Inferior parietal cortex (tissue), 1 donor: ENCODE results near the gene MYH10.

Experiments used
- DNase-seq: peaks from one replicate; pipeline ENCODE4 v3.0.0-alpha.2; 2016; ENCODE audit errors: extremely low spot score

MYH10 gene

DNA sequence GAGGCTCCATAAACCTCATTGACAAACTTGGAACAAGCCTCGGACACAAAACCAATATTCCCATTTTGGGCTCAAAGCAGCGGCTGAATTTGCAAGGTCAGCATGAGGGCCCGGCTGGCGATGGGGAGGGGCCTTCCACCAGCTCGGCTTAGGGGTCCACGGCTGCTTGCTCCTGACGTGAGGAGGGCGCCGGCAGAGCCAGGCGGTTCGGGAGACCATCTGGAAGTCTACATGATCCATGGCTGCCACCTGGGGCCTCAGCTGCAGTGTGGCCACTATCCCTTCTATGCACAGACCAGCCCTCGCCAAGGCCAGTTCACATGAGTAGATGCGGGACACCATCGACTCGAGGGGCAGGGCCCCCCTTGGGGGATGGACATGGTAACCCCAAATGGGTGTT lies 155.7 kb downstream of the MYH10 start:
- no peak for DNase-seq

DNA sequence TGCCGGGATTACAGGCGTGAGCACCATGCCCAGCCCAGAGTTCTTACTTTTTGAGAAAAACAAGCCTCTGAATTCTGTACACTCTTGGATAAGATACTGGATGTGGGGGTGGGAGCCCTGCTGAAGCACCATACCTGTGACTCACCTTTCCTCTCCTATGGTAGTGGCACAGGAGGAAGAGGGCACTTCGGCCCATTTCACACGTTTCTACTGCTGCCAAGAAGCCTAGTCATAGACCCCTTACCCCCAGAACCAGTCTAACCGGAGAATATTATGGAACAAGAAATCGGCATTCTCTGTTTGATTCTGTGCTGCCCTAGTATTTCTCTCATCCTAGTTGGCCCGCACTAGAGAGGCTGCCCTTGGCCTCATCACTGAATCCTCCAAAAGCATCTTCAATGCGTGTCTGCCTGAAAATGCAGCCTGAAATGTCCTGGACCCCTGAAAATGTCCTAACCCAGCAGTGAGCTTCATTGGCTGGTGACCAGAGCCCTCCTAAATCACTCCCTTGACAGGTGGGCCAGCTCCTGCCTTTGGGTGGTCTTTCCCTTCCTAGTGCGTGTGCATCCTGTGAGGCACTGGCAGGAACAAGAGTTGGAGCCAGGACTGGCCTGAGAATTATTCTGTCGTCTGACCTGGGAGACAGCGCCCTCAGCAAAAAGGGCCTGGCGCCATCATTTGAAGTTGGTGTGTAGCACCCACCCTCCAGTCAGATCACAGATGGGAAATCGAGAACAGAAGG lies 156.9 kb downstream of the MYH10 start:
- no peak for DNase-seq

DNA sequence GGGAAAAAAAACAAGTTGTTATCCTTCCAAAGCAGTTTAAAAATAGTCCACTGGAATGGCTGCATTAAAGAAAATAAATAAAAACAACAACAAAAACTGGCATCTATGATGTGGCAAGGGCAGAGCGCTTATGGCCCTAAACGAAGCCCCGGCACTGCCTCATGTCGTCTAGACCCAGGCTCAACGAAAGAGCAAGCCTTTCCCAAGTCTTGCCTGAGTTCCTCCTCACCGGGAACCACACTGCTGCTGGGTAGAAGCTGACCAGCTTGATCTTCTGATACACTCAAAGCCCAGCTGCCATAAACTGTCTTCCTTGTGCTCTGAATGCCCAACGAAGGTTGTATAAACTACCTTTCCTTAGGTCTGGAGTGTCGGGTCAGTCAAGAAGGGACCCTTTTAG lies 157.9 kb downstream of the MYH10 start:
- no peak for DNase-seq

DNA sequence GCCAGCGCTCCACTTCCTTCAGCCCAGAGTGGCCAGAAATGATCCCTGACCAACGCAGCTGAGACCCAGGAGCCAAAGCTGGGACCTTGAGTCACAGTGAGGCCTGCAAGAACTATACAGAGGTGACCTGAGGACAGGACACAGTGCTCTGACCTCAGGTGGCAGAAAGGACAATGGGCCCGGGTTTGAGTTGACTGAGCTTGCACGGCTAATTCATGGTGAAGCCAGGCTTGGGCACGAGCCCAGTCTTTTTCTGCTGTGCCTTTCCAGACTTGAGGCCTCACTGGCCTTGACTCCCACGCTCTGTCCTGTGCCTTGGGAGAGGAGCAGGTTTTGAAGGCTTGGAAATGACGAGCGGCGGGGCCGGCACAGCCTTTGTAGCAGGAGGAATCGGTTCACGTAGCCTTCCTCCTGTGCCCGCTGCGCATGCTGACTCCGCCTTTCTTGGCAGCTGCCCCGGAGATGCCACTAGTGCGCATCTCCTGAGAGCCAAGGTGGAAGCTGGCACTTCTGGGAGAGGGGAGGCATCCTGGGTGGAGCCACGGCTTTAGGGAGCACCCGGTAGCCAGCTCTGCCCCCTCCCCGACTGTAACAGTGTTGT lies 160.0 kb downstream of the MYH10 start:
- peak; percentile 55 for DNase-seq

DNA sequence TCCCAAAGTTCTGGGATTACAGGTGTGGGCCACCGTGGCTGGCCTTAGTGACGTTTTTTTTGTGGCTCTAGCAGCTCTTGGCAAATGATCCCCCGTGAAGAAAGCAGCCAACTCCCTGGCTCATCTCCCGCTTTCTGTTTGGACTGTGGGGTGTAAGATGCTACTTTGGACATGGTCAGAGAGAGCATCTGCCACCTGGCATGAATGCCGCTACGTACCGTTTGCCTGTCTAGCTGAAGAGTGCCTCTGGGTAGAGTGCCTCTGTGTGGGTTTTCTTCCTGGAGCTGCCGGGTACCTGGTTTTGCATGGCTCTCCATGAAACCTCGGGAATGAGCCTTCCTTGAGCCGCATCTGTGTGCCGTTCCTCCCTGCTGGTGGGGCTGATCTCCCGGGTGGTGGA lies 160.6 kb downstream of the MYH10 start:
- DNase-seq = no peak

DNA sequence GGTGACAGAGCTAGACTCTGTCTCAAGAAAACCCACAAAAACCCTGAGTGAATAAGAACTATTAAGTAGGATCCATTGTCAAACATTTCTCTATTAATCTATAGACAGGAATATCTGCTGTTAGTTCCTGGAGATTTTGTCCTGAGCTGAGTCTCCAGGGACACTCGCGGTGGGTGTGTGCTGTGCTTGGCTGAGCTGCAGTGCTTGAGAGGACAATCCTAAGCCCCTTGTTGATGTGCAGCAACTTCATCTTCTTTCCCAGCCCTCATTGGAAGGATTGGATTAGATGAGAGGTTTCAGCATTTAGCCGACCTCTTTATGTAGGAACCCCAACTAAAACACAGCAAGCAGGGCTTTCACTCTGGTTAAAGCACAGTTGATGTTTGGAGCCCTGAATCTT lies 161.5 kb downstream of the MYH10 start:
- no peak for DNase-seq

DNA sequence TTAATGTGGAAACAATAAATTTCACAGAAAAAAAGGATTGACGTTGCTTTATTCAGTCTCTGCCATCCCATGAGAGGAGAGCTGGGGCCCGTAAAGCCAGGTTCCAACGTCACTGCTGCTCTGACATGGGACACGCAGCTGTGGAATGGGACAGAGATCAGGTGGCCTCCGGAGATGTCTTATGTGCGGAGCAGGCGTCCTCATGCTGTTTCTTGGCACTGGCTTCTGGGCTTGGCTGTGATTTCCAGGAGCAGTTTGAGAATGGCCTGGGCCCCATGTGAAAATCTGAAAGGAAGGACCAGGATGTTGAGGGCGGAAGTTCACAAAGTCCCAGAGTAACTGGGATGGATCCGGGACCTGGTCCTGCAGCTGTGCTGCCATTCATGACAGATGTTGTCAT lies 162.4 kb downstream of the MYH10 start:
- DNase-seq = no peak

DNA sequence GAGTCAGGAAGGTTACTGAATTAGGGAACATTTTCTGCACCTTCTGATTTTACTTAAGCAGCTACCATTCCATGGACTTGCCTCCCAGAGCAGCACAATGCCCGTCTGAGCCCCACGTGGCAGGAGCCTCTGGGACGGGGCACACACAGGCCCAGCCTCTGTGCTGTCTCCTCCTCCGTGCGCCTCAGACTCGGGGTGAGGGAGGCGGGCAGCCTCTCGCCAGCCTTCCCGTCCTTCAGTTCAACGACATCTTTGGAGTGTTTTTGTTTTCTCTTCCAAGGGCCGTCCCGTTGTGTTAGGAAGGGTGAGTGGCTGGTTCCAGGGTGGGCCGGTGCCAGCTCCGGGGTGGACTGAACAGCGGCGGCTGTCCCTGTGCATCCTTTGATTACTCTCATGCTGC lies 163.0 kb downstream of the MYH10 start:
- DNase-seq = no peak

DNA sequence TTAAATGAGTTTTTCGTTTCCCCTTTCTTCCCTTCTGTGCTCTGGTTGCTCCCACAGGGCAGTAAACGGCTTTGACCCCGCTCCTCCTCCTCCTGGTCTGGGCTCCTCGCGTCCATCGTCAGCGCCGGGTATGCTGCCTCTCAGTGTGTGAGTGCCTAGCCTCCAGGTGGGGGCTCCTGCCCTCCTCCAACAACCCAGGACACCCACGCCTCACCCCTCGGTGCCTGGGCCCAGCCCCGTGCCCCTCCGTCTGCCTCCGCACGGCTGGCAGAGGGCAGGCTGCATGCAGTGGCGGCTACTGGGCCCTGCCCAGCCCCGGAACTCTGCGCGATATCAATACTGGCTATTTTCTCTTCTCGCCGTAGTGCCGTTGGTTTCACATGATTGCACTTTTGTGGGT lies 163.7 kb downstream of the MYH10 start:
- no peak for DNase-seq

DNA sequence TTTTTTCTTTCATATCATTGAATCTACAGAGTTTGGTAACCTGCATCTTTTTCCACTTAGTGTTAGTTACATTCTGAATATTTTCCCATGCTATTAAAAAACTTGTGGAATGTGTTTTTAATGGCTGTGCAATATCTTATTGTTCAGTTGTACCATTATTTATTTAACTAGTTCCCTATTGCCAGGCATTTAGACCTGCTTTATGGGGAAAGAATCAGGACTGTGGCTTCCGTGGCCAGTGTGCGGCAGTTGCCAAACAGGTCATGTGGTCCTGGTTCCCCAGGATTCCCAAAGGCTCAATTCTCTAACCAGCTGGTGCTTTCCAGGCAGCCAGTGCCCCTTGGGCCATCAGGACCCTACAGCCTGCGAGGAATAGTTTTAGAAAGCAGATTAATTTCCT lies 164.1 kb downstream of the MYH10 start:
- no peak for DNase-seq

DNA sequence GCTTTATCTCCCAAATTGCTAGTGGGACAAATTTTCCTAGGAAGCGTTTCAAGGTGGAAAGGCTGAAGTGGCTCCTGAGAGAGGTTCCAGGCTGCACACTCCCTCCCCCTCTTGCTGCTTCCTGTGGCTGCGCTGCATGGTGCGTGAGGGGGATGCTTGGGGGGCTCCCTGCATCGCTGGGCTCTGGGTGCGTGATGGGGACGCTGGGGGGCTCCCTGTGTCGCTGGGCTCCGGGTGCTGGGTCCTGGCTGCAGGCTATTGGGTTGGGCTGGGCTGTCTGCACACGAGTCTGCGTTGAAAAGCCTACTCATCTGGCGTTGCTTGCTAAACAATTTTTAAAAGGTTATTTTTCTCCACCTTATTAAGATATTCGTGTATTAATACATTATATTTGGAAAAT lies 164.8 kb downstream of the MYH10 start:
- DNase-seq = no peak

DNA sequence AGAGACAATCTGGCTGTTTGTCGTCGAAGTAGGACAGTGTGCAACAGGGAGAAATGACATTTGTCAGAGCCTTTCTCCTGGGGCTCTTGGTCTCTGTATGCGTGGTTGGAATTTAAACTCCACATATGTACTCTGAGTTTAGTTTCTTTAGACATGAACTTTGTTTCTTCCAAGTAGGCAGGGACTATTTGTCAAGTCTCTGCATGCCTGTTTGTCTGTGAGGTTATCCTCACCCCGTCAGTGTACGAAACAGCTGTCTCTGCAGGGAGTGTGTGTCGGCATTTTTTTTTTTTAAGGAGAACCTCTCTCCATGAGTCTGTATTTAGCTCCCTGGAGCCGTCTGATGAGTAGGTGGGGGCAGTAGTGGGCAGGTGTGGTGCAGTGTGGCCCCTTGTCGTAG lies 165.2 kb downstream of the MYH10 start:
- DNase-seq = no peak

DNA sequence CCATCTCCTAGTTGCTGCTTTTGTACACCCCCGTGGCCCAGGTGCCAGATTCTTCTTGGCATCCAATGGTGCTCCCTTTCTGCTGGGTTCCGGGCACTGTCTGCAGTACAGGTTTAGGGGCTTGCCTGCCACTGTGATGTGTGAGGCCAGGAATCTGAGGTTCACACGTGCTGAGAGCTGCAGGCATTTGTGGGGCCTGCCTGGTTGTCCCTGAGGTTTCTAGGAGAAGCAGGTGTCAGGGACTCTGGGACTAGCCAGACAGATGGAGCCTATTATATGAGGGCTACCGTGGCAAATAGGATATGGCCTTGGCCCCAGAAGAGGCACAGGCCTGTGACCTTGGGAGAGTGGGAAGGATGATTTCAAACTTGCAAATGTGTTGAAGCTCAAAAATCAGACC lies 165.6 kb downstream of the MYH10 start:
- no peak for DNase-seq

DNA sequence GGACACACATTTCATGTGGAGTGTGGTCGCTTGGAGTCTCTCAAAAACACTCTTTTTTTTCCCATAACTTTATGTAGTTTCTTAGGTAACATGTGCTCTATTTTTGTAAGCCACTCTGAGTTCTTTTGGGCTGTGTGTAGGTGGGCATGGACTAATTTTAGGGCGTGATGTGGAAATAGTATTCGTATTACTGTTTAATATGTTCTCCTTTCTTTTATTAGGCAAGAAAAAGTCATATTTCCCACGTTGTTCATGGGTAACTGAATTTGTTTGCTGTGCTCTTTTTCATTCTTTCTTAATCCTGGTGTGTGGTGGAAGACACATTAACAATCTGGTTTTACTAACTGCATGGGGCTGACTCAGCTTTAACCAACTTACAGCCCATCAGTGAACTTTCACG lies 167.4 kb downstream of the MYH10 start:
- DNase-seq = no peak

DNA sequence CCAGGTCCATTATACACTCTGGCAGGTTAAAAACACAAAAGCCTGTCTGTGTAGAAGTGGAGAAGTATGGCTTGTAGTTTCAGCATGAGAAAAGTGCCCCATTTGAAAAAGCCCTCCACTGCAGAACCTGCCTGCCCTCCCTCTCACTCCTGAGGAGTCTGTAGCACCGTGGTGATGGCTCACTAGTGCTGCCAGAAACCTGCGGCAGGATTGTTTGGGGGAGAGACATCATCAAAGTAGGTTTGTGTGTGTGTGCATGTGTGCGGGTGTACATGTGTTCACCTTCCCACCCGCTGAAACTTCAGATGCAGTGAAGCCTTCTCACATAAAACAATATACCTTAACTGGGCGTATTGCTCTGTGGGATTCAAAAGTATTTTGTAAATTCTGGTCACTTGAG lies 168.0 kb downstream of the MYH10 start:
- no peak for DNase-seq

DNA sequence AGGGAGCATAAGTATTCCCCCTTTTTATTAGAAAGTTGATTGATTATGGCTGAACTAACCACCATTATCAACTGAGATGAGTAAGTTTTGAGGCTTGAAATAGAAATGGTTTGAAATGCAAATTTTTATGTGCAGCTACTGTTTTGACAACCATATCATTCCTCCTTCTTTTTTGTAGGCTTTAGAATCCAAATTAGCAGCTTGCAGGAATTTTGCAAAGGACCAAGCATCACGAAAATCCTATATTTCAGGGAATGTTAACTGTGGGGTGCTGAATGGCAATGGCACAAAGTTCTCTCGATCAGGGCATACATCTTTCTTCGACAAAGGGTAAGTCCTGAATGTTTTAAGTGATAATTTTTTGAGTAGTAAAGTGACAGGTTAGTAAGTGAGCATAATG lies 170.7 kb downstream of the MYH10 start:
- DNase-seq = no peak

DNA sequence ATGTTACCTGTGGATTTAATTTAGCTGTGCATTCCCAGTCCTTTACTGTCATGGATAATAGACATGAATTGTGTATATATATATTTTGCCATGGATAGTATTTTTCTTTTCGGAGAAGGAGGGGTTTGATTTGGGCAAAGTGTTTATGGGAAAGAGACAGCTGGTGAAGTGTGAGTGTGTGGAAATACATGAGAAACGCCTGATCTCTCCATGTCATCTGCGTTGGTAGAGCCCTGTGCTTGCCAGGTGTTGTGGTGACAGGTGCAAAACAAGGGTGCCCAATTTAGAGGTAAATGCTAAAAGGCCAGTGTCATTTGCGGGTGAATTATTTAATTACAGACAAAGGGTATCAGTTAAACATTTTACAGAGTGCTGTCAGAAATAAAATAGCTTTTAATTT lies 171.4 kb downstream of the MYH10 start:
- no peak for DNase-seq

DNA sequence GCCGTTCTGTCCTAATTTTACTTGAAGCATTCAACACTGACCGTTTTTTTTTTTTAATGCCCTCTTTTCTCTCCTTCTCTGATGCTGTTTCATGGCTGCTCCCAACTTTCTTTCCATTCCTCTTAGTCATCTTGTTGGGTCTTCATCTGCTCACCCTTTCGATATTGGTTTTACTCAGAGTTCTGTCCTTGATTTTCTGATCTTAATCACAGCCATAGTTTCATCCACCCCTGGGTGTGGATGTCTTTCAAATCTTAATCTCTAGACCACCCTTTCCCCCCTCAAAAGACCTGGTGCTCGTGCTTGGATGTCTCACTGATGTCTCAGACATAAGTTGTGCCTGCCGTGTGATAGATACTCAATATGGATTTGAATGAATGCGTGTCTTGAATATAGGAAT lies 172.4 kb downstream of the MYH10 start:
- no peak for DNase-seq

DNA sequence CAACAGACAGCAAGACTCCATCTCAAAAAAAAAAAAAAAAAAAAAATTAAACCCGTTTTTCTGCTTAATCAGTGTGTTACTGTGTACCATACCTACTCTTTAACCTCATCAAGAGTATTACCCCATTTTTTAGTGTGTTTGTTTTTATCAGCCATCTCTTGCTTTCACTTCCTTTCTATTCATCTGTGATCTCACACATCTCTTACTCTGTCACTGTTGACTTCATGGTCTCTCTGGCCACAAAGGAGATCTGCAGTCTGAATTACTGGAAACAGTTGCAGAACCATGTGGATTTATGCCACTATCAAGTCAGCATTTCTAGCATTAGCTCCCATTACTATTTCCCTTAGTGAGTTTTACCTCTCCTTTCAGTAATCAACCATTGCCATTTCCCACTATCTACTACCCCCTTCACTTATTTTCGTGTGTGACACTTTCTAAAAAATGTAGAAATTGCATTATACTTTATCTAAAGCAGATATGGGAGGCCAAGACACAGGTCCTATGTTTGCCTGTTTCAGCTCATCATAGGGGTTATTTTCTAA lies 174.8 kb downstream of the MYH10 start:
- no peak for DNase-seq

DNA sequence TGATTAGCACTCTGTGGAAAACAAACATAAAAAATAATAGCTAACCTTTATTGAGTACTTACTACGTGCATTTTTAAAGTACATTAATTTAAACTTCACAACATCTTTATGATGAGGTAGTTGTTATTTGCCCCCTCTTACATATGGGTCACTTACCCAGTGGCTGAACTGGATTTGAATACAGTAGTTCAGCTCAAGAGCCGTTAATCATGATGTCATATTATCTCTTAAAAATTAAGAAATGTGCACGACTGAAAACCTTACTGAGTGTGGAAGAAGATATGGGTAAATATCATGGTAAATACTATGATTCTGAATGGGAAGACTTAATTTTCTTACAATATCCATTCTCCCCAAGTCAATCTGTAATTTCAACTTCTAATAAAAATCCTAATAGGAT lies 177.2 kb downstream of the MYH10 start:
- DNase-seq = no peak

DNA sequence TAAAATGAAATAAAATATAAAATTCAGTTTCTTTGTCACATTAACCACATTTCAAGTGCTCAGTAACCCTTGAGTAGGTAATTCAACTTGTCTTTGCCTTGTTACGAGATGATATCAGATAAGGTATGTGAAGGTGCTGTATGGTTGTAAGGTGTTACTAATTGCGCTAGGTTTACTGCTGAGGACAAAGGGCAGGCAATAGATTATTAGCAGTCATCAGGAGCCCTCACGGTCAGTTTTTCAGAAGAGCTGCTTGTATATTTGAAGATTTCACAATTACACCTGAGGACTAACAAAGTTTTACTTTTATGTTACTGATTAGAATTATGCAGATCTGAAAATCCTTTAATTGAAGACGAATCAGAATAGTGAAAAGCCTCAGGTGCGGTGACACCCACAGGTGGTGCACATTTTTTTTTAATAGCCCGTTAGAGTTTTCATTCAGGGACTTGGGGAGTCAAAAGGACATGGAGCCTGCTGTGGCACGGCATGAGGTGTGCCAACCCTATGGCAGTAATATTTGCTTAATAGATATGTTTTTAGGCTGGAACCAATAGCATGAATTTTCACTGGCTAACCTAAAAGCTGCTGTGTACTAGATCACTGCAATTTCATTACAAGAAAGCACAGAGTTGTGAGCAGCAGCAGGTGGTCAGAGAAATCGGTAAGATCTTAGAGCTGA lies 178.5 kb downstream of the MYH10 start:
- no peak for DNase-seq

DNA sequence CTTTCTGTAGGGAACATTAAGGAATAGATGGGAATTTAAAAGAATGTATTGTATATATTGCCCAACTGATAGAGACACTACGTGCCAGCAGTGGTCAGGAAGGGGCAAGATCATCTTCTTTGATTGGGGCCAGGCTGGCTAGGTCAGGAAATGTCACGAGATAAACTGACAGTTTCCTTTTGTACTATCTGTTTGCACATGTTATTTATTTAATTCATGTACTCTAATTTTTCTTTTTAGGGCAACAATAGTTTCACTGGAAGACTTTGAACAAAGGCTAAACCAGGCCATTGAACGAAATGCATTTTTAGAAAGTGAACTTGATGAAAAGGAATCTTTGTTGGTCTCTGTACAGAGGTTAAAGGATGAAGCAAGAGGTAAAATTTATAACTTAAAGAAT lies 182.2 kb downstream of the MYH10 start:
- DNase-seq = no peak

DNA sequence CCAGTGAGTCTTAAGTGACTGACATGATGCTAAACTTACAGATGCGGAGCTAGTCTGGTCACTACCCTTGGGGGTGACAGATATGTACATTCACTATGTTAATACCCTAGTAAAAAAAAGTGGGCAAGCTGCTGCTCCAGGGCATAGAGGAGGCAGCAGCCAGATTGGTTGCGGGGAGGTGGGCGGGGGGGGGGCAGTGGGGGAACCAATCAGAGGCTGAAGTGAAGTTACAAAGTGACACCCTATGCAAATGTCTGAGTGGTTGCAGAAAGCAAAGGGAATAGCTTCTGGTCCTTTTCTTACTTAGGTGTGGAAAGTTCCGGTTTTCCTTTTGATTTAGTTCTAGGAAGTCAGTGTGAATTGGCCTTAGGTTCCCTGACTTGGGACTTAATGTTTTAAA lies 182.7 kb downstream of the MYH10 start:
- DNase-seq = no peak
